LHCN-M2 (cell line): ENCODE results near the gene TEDDM1. TPM values are rescaled to one million over a fixed set of nuclear protein-coding genes. Genes with fewer than 3 reads are reported as not detected.
"Not testable (repeated sequence)": the region's sequence is repeated elsewhere in the genome, so short reads cannot be mapped to it uniquely, and the experiment has no call there.

Source experiments
- DNase-seq: peaks from one replicate; pipeline ENCODE4 v3.0.0-alpha.2; 2012; ENCODE audit warnings: low read depth
- polyA plus RNA-seq: library from polyadenylated mRNA; unstranded; fragments of >200 nt; gene quantifications from one replicate; pipeline ENCODE4 v1.2.1, GENCODE V29; 2012; ENCODE audit warnings: missing spikeins
- total RNA-seq: library from RNA; depleted of rRNA; stranded (reverse); fragments of >200 nt; gene quantifications from 2 replicates; pipeline ENCODE4 v1.2.3, GENCODE V29; 2014; rRNA removed

TEDDM1 gene
- total RNA-seq, result not detected in 2 replicates
- polyA plus RNA-seq, result 0.02 TPM

DNA sequence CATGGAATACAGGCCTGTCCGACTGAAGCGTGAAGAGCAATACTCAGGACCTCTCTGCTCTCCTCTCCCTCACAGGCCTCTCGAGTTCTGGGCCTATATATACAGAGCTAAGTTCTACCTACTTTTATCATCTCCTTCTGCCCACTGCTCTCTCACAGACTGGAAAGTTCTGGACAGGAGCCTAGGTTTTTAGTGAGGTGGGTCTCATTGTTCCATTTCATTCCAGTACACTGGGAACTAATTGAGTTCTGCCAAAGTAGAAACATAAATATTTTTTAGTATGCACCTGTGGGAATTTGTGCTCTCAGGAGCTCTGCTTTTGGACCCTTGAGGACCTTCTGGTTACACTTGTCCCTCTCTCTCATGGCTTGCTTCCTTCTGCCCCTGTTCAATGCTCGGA, at the start of gene TEDDM1:
TEDDM1 (minus strand) TSS at position 101 of the 400 bp plus-strand sequence. CDS start 182 bp downstream, outside the sequence.
- DNase-seq, result no peak

DNA sequence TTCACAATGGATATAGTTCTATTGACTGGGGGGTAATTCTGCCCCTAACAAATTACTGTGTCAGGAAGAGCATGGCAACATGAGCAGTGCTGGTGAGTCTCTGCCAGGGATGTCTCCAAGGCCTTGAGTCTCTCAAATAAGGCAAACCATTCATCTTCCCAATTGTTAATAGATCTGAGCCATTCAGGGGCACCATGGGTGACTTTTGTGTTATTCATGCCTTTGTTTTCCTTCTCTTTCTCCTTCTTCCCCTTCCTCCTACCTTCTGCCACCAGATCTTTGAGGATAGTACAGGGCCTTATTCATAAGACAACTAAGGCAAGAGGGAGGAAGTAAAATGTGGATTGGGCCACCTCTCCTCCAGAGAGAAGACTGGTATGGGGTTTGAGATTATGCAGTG, 49.6 kb upstream of the TEDDM1 start, which contains the start of gene RGSL1:
RGSL1 (plus strand) TSS at position 60 of the 400 bp plus-strand sequence; CDS start at position 80, 20 bp downstream.
- DNase-seq, result no peak

- no peak for DNase-seq
Measured at GRCh38 chr1:182447660-182448059, 47.2 kb upstream of the TEDDM1 start.

- DNase-seq, result not testable (repeated sequence)
Measured at GRCh38 chr1:182447124-182447523, 46.7 kb upstream of the TEDDM1 start.

DNA sequence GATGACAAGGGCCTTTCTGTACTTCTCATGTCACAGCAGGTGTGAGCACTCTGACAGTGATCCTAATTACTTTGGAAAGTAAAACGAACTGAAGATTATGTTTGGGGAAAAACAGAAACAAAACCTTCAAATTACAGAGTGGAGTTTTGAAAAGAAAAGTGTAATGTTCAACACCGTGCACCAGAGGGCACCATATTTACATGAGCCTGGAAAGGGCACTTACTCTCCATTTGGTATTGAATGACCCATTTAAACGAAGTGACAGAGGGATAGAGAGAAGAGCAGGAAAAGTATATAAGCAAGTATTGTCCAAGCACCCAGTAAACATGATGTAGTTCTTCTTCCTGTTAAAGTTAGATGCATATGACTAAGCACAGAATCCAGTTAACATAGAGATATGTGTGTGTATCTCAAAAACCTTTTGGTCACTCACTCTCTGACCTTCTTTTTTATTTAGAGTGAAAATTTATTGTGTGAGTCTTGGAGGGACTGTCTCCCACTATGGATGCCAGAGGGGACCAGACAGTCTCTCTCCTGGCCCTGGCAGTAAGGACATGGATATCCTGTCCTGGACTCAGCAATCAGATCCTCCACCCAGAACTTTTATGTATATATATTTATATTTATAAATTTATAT, 45.7 kb upstream of the TEDDM1 start:
- peak; percentile 55 for DNase-seq

DNA sequence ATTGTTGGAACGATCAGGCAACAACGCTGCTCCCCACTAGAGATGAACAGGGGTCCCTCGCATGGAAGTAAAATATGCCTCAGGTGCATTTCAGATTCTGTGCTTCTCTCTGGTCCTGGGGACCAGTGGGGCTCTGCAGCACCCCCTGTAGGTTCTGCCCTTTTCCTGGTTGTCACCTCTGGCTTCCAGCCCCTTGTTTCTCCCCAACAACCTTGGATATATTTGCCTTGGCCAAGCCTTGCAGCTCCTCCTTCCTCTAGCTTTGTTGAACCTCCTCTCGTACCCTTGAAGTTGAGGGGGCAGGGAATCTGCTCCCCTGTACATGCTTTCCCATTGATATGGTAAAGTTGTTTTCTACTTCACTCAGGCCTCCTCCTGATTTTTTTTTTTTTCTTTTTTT, 44.0 kb upstream of the TEDDM1 start:
- no peak for DNase-seq

- no peak for DNase-seq
Measured at GRCh38 chr1:182442333-182442732, 41.9 kb upstream of the TEDDM1 start.

DNA sequence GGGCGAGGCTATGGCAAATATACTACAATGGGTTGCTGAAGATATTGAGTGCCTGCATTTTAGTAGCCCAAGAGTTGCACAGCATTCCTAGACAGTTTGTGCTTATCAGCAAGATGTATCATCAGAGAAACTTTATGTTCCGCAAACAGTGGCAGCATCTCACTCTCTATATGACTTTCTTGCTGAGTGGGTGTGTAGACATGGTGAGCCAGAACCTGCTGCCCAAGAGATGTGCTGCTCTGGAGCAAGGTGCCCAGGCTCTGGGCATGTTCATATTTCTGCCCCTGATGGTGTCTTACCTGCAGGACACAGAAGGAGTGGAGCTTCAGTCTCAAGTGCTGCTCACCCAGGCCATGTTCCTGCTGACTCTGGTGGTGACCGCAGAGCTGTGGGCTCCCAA, 41.3 kb upstream of the TEDDM1 start:
- DNase-seq, result no peak

- DNase-seq, result no peak
Measured at GRCh38 chr1:182438326-182438725, 37.9 kb upstream of the TEDDM1 start.

DNA sequence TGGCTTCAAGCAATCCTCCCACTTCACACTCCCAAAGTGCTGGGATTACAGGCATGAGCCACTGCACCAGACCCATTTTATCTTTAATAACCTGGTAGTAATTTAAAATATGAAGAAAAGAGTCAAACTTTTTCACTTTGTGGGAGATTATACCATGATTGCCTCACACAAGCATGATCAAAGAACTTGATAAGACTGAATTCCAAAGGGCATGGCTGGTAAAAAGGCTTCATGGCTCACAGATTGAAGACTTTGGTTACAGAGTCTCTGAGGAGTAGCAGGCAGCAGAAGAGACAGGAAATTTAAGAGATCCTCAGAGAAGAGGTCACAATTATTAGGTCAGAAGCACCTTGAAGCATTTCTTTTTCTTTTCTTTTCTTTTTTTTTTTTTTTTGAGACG, 33.1 kb upstream of the TEDDM1 start:
- no peak for DNase-seq

- DNase-seq, result no peak
Measured at GRCh38 chr1:182431278-182431677, 30.8 kb upstream of the TEDDM1 start.

GRCh38 chr1:182430263-182431068, 30.0 kb upstream of the TEDDM1 start:
- no peak for DNase-seq

GRCh38 chr1:182428043-182428442, 27.6 kb upstream of the TEDDM1 start:
- DNase-seq, result no peak

DNA sequence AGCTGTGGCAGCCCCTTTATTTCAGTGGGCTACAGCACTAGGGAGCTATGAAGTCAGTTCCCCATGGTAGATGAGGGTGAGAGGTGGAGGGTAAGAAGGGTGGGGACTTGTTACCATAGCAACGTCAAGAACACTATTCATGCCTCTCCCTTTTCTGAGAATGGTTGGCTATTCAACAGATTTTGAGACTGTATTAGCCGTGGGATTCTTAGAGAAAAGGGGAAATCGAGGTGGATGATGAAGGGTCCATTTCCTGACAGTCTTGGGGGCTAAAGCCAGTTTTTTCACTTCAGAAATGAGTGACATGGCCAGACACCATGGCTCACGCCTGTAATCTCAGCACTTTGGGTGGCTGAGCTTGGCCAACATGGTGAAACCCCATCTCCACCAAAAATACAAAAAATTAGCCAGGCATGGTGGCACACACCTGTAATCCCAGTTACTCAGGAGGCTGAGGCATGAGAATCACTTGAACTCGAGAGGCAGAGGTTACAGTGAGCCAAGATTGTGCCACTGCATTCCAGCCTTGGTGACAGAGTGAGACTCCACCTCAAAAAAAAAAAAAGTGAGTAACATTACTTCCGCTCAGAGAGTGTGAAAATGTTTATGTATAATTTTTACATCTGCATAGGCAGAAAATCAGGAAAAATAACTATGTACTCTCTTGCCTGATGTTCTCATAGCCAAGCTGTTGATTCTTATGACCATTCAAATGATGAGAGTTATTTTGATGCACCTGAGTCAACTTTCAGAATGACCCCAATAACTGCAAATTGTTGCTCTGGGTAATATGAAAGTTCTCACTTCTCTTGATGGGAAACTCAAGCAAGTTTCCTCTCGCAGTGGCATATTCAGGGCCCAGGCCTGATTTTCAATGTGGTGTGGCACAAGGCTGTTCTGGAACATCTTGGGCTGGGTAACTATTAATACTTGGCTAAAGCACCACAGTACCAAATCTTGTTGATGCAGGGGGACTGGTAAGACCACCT, 26.3 kb upstream of the TEDDM1 start:
- DNase-seq, result no peak

DNA sequence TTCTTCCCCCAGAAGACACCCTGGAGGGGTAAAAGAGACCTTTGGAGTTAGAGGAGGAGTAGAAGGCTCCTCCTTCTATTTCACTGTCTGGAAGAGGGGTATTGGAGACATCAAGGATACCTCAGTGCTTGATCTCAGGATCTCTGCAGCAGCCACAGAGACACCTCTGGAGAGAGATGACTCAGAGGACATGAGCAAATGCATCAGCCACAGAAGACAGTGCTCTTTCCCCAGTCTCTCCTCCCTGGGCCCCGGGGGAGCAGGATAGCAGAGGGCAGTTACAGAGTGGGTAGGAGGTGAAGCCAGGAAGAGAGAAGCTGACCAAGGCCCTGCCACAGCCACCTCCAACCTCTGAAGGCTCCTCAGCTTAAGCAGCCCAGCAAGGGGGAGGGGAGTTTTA, 15.3 kb upstream of the TEDDM1 start:
- DNase-seq, result no peak

DNA sequence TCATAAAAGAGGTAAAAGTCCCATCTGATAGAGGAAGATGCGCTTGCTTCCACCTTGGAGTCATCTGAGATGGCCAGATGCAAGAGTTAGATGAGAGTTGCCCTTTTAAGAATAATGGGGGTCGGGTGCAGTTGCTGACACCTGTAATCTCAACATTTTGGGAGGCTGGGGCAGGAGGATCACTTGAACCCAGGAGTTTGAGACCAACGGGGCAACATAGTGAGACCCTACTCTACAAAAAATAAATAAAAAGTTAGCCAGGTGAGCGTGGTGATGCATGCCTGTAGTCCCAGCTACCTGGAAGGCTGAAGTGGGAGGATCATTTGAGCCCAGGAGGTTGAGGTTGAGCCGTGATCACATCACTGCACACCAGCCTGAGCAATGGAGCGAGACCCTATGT, 13.5 kb upstream of the TEDDM1 start:
- no peak for DNase-seq

DNA sequence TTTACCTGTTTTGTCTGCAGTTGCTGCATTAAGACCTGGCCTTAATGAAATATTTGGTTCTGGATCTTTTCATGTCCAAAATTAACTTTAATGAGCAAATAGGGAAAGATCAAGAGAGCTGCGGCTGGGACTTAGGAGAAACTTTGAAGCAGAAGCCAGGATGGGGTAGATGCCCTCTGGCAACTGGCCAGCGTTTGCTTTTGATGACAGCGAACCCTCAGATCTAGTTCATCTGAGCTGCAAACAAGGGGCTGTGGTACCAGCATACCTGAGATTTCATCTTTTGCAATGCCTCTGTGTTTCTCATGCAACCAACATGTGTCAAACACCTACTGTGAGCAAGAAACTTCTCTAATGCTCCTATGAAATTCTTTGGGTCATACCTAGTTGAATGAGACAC, 13.0 kb upstream of the TEDDM1 start:
- DNase-seq, result no peak

DNA sequence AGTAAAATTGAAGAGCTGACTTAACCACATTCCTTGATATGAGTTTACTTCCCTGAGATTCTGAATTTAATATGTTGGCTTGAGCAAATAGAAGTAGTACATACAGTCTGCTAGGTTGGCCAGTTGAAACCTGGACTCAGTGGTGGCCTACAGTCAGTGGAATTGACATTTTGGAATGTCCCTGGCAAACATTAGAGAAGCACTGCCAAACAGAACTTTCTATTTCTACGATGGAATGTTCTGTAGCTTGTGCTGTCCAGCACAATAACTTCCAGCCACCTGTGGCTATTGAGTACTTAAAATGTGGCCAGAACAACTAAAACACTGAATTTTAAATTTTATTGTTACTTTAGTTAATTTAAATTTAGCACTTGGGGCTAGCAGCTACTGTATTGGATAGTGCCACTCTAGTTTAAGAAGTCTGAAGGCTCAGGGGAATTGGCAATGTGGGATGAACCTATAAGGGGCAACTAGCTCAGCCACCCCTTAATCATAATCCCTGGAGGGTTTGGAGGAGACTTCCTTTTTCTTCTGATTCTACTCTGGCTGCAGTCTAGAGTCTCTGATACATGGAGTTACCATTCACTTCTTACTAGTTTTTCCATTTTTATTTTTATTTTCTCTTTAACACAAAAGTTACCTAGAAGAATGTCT, 10.3 kb upstream of the TEDDM1 start:
- DNase-seq, result no peak

DNA sequence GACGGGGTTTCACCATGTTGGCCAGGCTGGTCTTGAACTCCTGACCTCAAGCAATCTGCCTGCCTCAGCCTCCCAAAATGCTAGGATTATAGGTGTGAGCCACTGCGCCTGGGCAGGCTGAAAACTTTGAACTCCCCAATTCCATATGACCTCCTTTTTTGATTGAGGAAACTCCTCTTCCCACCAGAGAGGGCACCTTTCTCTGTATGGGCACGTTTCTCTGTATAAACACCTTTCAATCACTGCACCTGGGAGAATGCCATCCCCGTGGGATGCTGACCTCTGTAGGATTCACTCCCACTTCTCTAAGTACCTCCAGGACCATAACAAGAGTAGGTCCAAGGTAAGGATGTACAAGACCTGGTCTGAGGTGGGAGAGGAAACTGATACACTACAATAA, 9.7 kb upstream of the TEDDM1 start:
- DNase-seq, result no peak

GRCh38 chr1:182408435-182409075, 8.1 kb upstream of the TEDDM1 start:
- no peak for DNase-seq

DNA sequence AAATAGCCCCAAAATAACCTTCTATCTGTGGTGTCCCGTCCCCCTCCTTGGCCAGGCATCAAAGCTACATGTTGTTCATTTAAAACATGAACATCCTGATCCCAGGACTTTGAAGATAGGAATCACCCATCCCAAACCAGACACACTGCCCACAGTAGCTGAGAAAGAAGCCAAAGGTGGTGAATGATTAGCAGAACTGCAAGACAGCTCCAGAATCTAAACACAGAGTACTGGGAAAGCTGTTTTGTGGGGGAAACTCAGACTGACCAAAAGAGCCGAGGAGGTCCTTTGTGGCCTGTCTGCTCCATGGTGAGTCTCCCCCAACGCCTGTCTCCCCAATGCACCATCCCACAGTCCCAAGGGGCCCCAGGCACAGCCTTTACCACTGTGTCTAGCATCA, 7.3 kb upstream of the TEDDM1 start:
- DNase-seq, result no peak
